ENCODE data around the gene TACC3.

The TACC3 gene

GRCh38 chr4:1720163-1720983 is 948 bp upstream of the TACC3 start:
- TF ChIP-seq CTCF (IDR thresholded peaks at IDR 0.05; ENCODE audit: extremely low read depth, missing control alignments), result no peak
- peak; percentile 74 for DNase-seq (ENCODE audit: low spot score)

- DNase-seq (ENCODE audit: low spot score), result no peak
- TF ChIP-seq CTCF (IDR thresholded peaks at IDR 0.05; ENCODE audit: extremely low read depth, missing control alignments), result no peak
Measured at GRCh38 chr4:1721666-1722550, 587 bp downstream of the TACC3 start.

GRCh38 chr4:1722551-1723118 is 1.3 kb downstream of the TACC3 start:
- no peak for TF ChIP-seq CTCF (IDR thresholded peaks at IDR 0.05; ENCODE audit: extremely low read depth, missing control alignments)
- no peak for DNase-seq (ENCODE audit: low spot score)

GRCh38 chr4:1723131-1723801 is 1.9 kb downstream of the TACC3 start:
- DNase-seq (ENCODE audit: low spot score), result no peak
- no peak for TF ChIP-seq CTCF (IDR thresholded peaks at IDR 0.05; ENCODE audit: extremely low read depth, missing control alignments)

GRCh38 chr4:1725521-1725920 is 4.2 kb downstream of the TACC3 start:
- DNase-seq (ENCODE audit: low spot score), result no peak
- TF ChIP-seq CTCF (IDR thresholded peaks at IDR 0.05; ENCODE audit: extremely low read depth, missing control alignments), result no peak

- TF ChIP-seq CTCF (IDR thresholded peaks at IDR 0.05; ENCODE audit: extremely low read depth, missing control alignments), result peak; percentile 95
- DNase-seq (ENCODE audit: low spot score), result peak; percentile 82
Measured at GRCh38 chr4:1726146-1726934, 5.0 kb downstream of the TACC3 start.
